ENCODE measurements around the gene APOL1.
"Not testable (repeated sequence)": the region's sequence is repeated elsewhere in the genome, so short reads cannot be mapped to it uniquely, and the experiment has no call there.

The APOL1 gene

GRCh38 chr22:36244522-36245391 lies 8.2 kb upstream of the APOL1 start:
- DNase-seq (ENCODE audit: low read depth), result peak; percentile 74

GRCh38 chr22:36245805-36246356 lies 7.1 kb upstream of the APOL1 start:
- DNase-seq (ENCODE audit: low read depth), result no peak

- DNase-seq (ENCODE audit: low read depth), result no peak
Measured at GRCh38 chr22:36246718-36247117, 6.2 kb upstream of the APOL1 start.

GRCh38 chr22:36247955-36248354 lies 5.0 kb upstream of the APOL1 start:
- DNase-seq (ENCODE audit: low read depth), result no peak

- no peak for DNase-seq (ENCODE audit: low read depth)
Measured at GRCh38 chr22:36249160-36249559, 3.8 kb upstream of the APOL1 start.

- DNase-seq (ENCODE audit: low read depth), result not testable (repeated sequence)
Measured at GRCh38 chr22:36250292-36250960, 2.5 kb upstream of the APOL1 start.

- not testable (repeated sequence) for DNase-seq (ENCODE audit: low read depth)
Measured at GRCh38 chr22:36251979-36252608, 839 bp upstream of the APOL1 start.

GRCh38 chr22:36253523-36254490 lies 874 bp downstream of the APOL1 start:
- DNase-seq (ENCODE audit: low read depth), result no peak

- not testable (repeated sequence) for DNase-seq (ENCODE audit: low read depth)
Measured at GRCh38 chr22:36255572-36255971, 2.6 kb downstream of the APOL1 start.

- no peak for DNase-seq (ENCODE audit: low read depth)
Measured at GRCh38 chr22:36256478-36256877, 3.5 kb downstream of the APOL1 start.

GRCh38 chr22:36257308-36257707 lies 4.4 kb downstream of the APOL1 start:
- DNase-seq (ENCODE audit: low read depth), result no peak

- no peak for DNase-seq (ENCODE audit: low read depth)
Measured at GRCh38 chr22:36257948-36258670, 5.2 kb downstream of the APOL1 start.

- DNase-seq (ENCODE audit: low read depth), result no peak
Measured at GRCh38 chr22:36258701-36259614, 6.0 kb downstream of the APOL1 start.

GRCh38 chr22:36259615-36260300 lies 6.8 kb downstream of the APOL1 start:
- no peak for DNase-seq (ENCODE audit: low read depth)

GRCh38 chr22:36261675-36262074 lies 8.7 kb downstream of the APOL1 start:
- DNase-seq (ENCODE audit: low read depth), result not testable (repeated sequence)

- DNase-seq (ENCODE audit: low read depth), result not testable (repeated sequence)
Measured at GRCh38 chr22:36262307-36262706, 9.4 kb downstream of the APOL1 start.

- peak; percentile 28 for DNase-seq (ENCODE audit: low read depth)
Measured at GRCh38 chr22:36263216-36263673, 10.3 kb downstream of the APOL1 start.

- peak; percentile 11 for DNase-seq (ENCODE audit: low read depth)
Measured at GRCh38 chr22:36263886-36264664, 11.1 kb downstream of the APOL1 start.

All from EH (cell line).